Epithelial cell of esophagus (primary cell): ENCODE results near the gene ZGPAT.
"Not testable (repeated sequence)": the region's sequence is repeated elsewhere in the genome, so short reads cannot be mapped to it uniquely, and the experiment has no call there.

ENCODE experiments used
- DNase-seq: peaks from one replicate; pipeline ENCODE4 v3.0.0; 2010; ENCODE audit warnings: low read depth
- H3K4me3 ChIP-seq: 2 replicates; pipeline ENCODE4 v1.5.1; 2011; ENCODE audit warnings: mild to moderate bottlenecking, low read length, control low read depth
- TF ChIP-seq, protein P1 (sequence below): IDR thresholded peaks from 2 replicates; pipeline ENCODE4 v1.5.1; 2011; ENCODE audit warnings: low read depth, mild to moderate bottlenecking, low read length, control low read depth, inconsistent platforms; ENCODE audit not compliant: insufficient read depth; ENCODE audit errors: missing control alignments

Gene ZGPAT

GRCh38 chr20:63773571-63774241 lies 65.9 kb downstream of the ZGPAT start:
- DNase-seq, result no peak
- TF ChIP-seq, protein P1, sequence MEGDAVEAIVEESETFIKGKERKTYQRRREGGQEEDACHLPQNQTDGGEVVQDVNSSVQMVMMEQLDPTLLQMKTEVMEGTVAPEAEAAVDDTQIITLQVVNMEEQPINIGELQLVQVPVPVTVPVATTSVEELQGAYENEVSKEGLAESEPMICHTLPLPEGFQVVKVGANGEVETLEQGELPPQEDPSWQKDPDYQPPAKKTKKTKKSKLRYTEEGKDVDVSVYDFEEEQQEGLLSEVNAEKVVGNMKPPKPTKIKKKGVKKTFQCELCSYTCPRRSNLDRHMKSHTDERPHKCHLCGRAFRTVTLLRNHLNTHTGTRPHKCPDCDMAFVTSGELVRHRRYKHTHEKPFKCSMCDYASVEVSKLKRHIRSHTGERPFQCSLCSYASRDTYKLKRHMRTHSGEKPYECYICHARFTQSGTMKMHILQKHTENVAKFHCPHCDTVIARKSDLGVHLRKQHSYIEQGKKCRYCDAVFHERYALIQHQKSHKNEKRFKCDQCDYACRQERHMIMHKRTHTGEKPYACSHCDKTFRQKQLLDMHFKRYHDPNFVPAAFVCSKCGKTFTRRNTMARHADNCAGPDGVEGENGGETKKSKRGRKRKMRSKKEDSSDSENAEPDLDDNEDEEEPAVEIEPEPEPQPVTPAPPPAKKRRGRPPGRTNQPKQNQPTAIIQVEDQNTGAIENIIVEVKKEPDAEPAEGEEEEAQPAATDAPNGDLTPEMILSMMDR, result no peak
- H3K4me3 ChIP-seq, result no peak overlapping the region

DNA sequence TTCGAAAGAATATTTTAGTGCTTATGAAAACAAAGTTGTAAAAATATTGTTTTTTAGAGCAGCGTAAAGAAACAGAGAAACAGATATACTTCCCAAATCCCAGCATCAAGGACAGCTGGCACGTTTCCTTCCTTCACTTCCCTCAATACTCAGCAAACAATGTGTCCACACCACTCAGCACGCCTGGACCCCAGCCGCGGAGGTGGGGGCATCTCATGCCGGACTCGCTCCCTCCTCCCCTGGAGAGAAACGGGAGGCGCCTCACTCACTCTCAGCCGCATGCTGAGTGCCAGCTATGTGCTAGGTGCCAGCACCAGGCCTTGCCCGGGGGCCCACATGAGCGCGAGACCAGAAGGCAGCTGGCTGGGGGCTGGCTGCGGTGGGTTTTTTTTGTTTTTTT lies 66.5 kb downstream of the ZGPAT start:
- TF ChIP-seq, protein P1, result no peak
- H3K4me3 ChIP-seq, result no peak overlapping the region
- DNase-seq, result no peak

- no peak for DNase-seq
- H3K4me3 ChIP-seq, result no peak overlapping the region
- TF ChIP-seq, protein P1, result peak; percentile 47
Observed at GRCh38 chr20:63775096-63775978, 67.5 kb downstream of the ZGPAT start.

DNA sequence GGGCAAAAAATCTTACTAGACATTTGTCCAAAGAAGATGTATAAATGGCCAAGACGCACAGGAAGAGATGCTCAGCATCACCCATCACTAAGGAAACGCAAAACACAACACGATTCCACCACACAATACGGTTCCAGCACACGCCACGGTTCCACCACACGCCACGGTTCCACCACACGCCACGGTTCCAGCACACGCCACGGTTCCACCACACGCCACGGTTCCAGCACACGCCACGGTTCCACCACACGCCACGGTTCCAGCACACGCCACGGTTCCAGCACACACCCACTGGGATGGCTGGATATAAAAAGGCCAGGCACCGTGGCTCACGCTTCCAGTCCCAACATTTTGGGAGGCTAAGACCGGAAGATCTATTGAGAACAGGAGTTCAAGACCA lies 69.0 kb downstream of the ZGPAT start:
- not testable (repeated sequence) for DNase-seq, H3K4me3 ChIP-seq

GRCh38 chr20:63777614-63778013 lies 69.8 kb downstream of the ZGPAT start:
- H3K4me3 ChIP-seq, result no peak overlapping the region
- TF ChIP-seq, protein P1, result no peak
- no peak for DNase-seq

- TF ChIP-seq, protein P1, result no peak
- DNase-seq, result peak; percentile 54
- H3K4me3 ChIP-seq, result no peak overlapping the region
Observed at GRCh38 chr20:63778034-63778752, 70.4 kb downstream of the ZGPAT start.

- TF ChIP-seq, protein P1, result no peak
- DNase-seq, result no peak
- H3K4me3 ChIP-seq, result no peak overlapping the region
Observed at GRCh38 chr20:63778857-63779256, 71.0 kb downstream of the ZGPAT start.
